Activated T-cell treated with anti-CD3 and anti-CD28 coated beads, Interleukin-2, amount 50 U/mL, for 72 hours (primary cell): ENCODE measurements around the gene AGAP1. TPM values are rescaled to one million over a fixed set of nuclear protein-coding genes. Genes with fewer than 3 reads are reported as not detected.

Experiments
- ATAC-seq, 2 donors: fragments of 150-1000 bp; cut with Tn5 transposase; replicated peaks in 1 of 2; 2 replicates each; pipeline ENCODE4 v1.10.0; 2021; ENCODE audit warnings: moderate library complexity in 2 of 2, mild to moderate bottlenecking in 1 of 2
- DNase-seq, 2 donors: peaks; one replicate each; pipeline ENCODE4 v3.0.0; 2021 to 2022; ENCODE audit warnings: mixed read lengths in 1 of 2
- H3K27ac Mint-ChIP-seq: one replicate; pipeline ENCODE4 v1.8.0; 2022; ENCODE audit warnings: mild to moderate bottlenecking, moderate library complexity, mixed read lengths
- H3K27me3 Mint-ChIP-seq: one replicate; pipeline ENCODE4 v1.8.0; 2022; ENCODE audit warnings: low read depth, mixed read lengths
- H3K36me3 Mint-ChIP-seq, 2 donors: one replicate each; pipeline ENCODE4 v1.8.0; 2022; ENCODE audit warnings: mixed read lengths in 2 of 2, mild to moderate bottlenecking in 1 of 2; ENCODE audit not compliant: insufficient read depth in 2 of 2
- H3K4me1 Mint-ChIP-seq: one replicate; pipeline ENCODE4 v1.8.0; 2022; ENCODE audit warnings: low read depth, mixed read lengths
- H3K4me3 Mint-ChIP-seq, 2 donors: one replicate each; pipeline ENCODE4 v1.8.0; 2022; ENCODE audit warnings: mild to moderate bottlenecking in 2 of 2, mixed read lengths in 2 of 2, moderate library complexity in 2 of 2
- H3K9me3 Mint-ChIP-seq, 2 donors: one replicate each; pipeline ENCODE4 v1.8.0; 2022; ENCODE audit warnings: mixed read lengths in 2 of 2
- total RNA-seq, 2 donors: library from RNA; stranded (reverse); gene quantifications; one replicate each; pipeline ENCODE4 v1.2.3, GENCODE V29; 2022

Gene AGAP1
- total RNA-seq, 2 donors from 2014 or later: 0.74 to 2.9 TPM

GRCh38 chr2:235554385-235554784 lies 60.5 kb downstream of the AGAP1 start:
- no peak overlapping the region for H3K27ac Mint-ChIP-seq
- H3K36me3 Mint-ChIP-seq: no peaks in the 10 kb centered on the region
- H3K4me3 Mint-ChIP-seq: no peak overlapping the region
- peaks cover 18% of the 10 kb centered on the region for H3K27me3 Mint-ChIP-seq
- DNase-seq (no peak), ATAC-seq (no peak)
- no peaks in the 10 kb centered on the region for H3K4me1 Mint-ChIP-seq
- no peaks in the 10 kb centered on the region for H3K9me3 Mint-ChIP-seq

GRCh38 chr2:235554936-235555335 lies 61.1 kb downstream of the AGAP1 start:
- H3K4me3 Mint-ChIP-seq: no peak overlapping the region
- H3K4me1 Mint-ChIP-seq: no peaks in the 10 kb centered on the region
- no peak for ATAC-seq
- H3K27ac Mint-ChIP-seq: no peak overlapping the region
- H3K36me3 Mint-ChIP-seq: no peaks in the 10 kb centered on the region
- no peaks in the 10 kb centered on the region for H3K9me3 Mint-ChIP-seq
- peaks cover 20% of the 10 kb centered on the region for H3K27me3 Mint-ChIP-seq
- no peak for DNase-seq

GRCh38 chr2:235555371-235555770 lies 61.5 kb downstream of the AGAP1 start:
- Mint-ChIP-seq H3K4me3 (no peak overlapping the region), H3K27ac (no peak overlapping the region), H3K36me3 (no peaks in the 10 kb centered on the region), H3K4me1 (no peaks in the 10 kb centered on the region), H3K27me3 (peaks cover 25% of the 10 kb centered on the region), H3K9me3 (no peaks in the 10 kb centered on the region)
- DNase-seq (no peak), ATAC-seq (no peak)

GRCh38 chr2:235556086-235556485 lies 62.2 kb downstream of the AGAP1 start:
- no peak for ATAC-seq
- H3K4me1 Mint-ChIP-seq: no peaks in the 10 kb centered on the region

GRCh38 chr2:235556901-235557300 lies 63.1 kb downstream of the AGAP1 start:
- no peaks in the 10 kb centered on the region for H3K9me3 Mint-ChIP-seq
- no peak overlapping the region for H3K27ac Mint-ChIP-seq
- no peaks in the 10 kb centered on the region for H3K4me1 Mint-ChIP-seq
- DNase-seq: no peak
- no peak for ATAC-seq
- no peaks in the 10 kb centered on the region for H3K36me3 Mint-ChIP-seq
- no peak overlapping the region for H3K4me3 Mint-ChIP-seq
- peaks cover 23% of the 10 kb centered on the region for H3K27me3 Mint-ChIP-seq

More at GRCh38 chr2:235556086-235556485, 62.2 kb downstream of the AGAP1 start:
- no peak for DNase-seq
- Mint-ChIP-seq H3K4me3 (no peak overlapping the region), H3K36me3 (no peaks in the 10 kb centered on the region), H3K27ac (no peak overlapping the region), H3K9me3 (no peaks in the 10 kb centered on the region), H3K27me3 (peaks cover 27% of the 10 kb centered on the region)

- no peak for DNase-seq
- no peak for ATAC-seq
- Mint-ChIP-seq H3K4me1 (no peaks in the 10 kb centered on the region), H3K4me3 (no peak overlapping the region), H3K36me3 (no peaks in the 10 kb centered on the region), H3K9me3 (no peaks in the 10 kb centered on the region), H3K27me3 (peaks cover 14% of the 10 kb centered on the region), H3K27ac (no peak overlapping the region)
Observed at GRCh38 chr2:235557903-235558302, 64.1 kb downstream of the AGAP1 start.

- Mint-ChIP-seq H3K9me3 (no peaks in the 10 kb centered on the region), H3K27me3 (peaks cover 21% of the 10 kb centered on the region), H3K36me3 (no peaks in the 10 kb centered on the region), H3K4me1 (no peaks in the 10 kb centered on the region), H3K27ac (no peak overlapping the region), H3K4me3 (no peak overlapping the region)
- no peak for ATAC-seq
- no peak for DNase-seq
Observed at GRCh38 chr2:235558572-235558971, 64.7 kb downstream of the AGAP1 start.

- Mint-ChIP-seq H3K4me1 (no peaks in the 10 kb centered on the region), H3K27ac (no peak overlapping the region), H3K9me3 (no peaks in the 10 kb centered on the region), H3K27me3 (peaks cover 20% of the 10 kb centered on the region), H3K4me3 (no peak overlapping the region), H3K36me3 (no peaks in the 10 kb centered on the region)
- ATAC-seq (no peak), DNase-seq (no peak)
Observed at GRCh38 chr2:235560345-235560744, 66.5 kb downstream of the AGAP1 start.

- DNase-seq (no peak), ATAC-seq (no peak)
- H3K4me3 Mint-ChIP-seq: no peak overlapping the region
- no peaks in the 10 kb centered on the region for H3K36me3 Mint-ChIP-seq
- H3K9me3 Mint-ChIP-seq: no peaks in the 10 kb centered on the region
- peaks cover 23% of the 10 kb centered on the region for H3K27me3 Mint-ChIP-seq
- H3K27ac Mint-ChIP-seq: no peak overlapping the region
- no peaks in the 10 kb centered on the region for H3K4me1 Mint-ChIP-seq
Observed at GRCh38 chr2:235561450-235561849, 67.6 kb downstream of the AGAP1 start.

- no peaks in the 10 kb centered on the region for H3K4me1 Mint-ChIP-seq
- no peak for DNase-seq
- H3K9me3 Mint-ChIP-seq: no peaks in the 10 kb centered on the region
- H3K4me3 Mint-ChIP-seq: no peak overlapping the region
- H3K36me3 Mint-ChIP-seq: no peaks in the 10 kb centered on the region
- peaks cover 30% of the 10 kb centered on the region for H3K27me3 Mint-ChIP-seq
- no peak for ATAC-seq
- H3K27ac Mint-ChIP-seq: no peak overlapping the region
Observed at GRCh38 chr2:235562065-235562747, 68.4 kb downstream of the AGAP1 start.

GRCh38 chr2:235563056-235563910 lies 69.4 kb downstream of the AGAP1 start:
- Mint-ChIP-seq H3K27ac (no peak overlapping the region), H3K4me1 (no peaks in the 10 kb centered on the region), H3K4me3 (no peak overlapping the region), H3K36me3 (no peaks in the 10 kb centered on the region), H3K9me3 (no peaks in the 10 kb centered on the region), H3K27me3 (peaks cover 41% of the 10 kb centered on the region)
- DNase-seq (no peak), ATAC-seq (no peak)

GRCh38 chr2:235564066-235564465 lies 70.2 kb downstream of the AGAP1 start:
- no peak for DNase-seq
- peaks cover 0 to 2% of the 10 kb centered on the region in 2 donors for H3K9me3 Mint-ChIP-seq
- no peaks in the 10 kb centered on the region for H3K4me1 Mint-ChIP-seq
- H3K36me3 Mint-ChIP-seq: peaks cover 0 to 2% of the 10 kb centered on the region in 2 donors
- no peak overlapping the region for H3K4me3 Mint-ChIP-seq
- no peak for ATAC-seq
- peaks cover 44% of the 10 kb centered on the region for H3K27me3 Mint-ChIP-seq
- no peak overlapping the region for H3K27ac Mint-ChIP-seq

GRCh38 chr2:235564884-235565530 lies 71.2 kb downstream of the AGAP1 start:
- ATAC-seq (no peak), DNase-seq (no peak)
- H3K36me3 Mint-ChIP-seq: peaks cover 0 to 2% of the 10 kb centered on the region in 2 donors
- H3K9me3 Mint-ChIP-seq: peaks cover 0 to 2% of the 10 kb centered on the region in 2 donors
- no peaks in the 10 kb centered on the region for H3K4me1 Mint-ChIP-seq
- H3K27me3 Mint-ChIP-seq: peaks cover 41% of the 10 kb centered on the region
- no peak overlapping the region for H3K27ac Mint-ChIP-seq
- no peak overlapping the region for H3K4me3 Mint-ChIP-seq
